ENCODE data around the gene LRRC17.

DNA sequence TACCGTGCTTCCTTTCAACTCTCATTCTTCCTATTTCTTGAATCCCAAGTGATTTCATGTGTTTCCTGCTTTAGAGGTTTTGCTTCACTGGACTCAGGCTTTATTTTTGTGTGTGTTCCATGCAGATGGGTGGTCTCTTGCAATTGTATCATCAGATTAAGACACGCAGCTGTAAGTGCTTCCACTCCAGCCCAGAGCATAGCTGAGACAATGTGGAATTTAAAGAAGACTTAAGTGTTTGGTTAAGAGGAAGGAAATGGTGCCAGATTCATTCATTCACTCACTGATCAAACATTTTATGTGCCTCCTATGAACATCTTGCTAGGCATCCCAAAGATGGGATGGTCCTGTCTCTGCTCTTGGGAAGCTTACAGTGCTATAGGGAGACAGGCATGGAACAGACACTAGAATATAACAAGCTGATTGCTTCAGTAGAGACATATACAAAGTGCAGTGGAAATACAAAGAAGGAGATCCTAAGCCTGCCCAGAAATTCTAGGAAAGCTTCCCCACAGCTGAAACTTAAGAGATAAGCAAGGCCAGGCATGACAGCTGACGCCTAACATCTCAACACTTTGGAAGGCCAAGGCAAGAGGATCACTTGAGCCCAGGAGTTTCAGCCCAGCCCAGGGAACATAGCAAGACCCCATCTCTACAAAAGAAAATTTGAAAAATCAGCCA, 46.1 kb upstream of the LRRC17 start:
- TF ChIP-seq, protein P1, sequence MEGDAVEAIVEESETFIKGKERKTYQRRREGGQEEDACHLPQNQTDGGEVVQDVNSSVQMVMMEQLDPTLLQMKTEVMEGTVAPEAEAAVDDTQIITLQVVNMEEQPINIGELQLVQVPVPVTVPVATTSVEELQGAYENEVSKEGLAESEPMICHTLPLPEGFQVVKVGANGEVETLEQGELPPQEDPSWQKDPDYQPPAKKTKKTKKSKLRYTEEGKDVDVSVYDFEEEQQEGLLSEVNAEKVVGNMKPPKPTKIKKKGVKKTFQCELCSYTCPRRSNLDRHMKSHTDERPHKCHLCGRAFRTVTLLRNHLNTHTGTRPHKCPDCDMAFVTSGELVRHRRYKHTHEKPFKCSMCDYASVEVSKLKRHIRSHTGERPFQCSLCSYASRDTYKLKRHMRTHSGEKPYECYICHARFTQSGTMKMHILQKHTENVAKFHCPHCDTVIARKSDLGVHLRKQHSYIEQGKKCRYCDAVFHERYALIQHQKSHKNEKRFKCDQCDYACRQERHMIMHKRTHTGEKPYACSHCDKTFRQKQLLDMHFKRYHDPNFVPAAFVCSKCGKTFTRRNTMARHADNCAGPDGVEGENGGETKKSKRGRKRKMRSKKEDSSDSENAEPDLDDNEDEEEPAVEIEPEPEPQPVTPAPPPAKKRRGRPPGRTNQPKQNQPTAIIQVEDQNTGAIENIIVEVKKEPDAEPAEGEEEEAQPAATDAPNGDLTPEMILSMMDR (IDR thresholded peaks at IDR 0.05 in 4 of 5, conservative IDR thresholded peaks at IDR 0.05 in 1 of 5), result no peak
- no peak for TF ChIP-seq POLR2A (IDR thresholded peaks at IDR 0.05)
